GM19452 (cell line): ENCODE results near the gene BAHD1.
A peak's percentile ranks its signal among the peaks of the same experiment; 100 is the strongest.

ENCODE experiments used
- ATAC-seq: cut with Tn5 transposase; IDR thresholded peaks from one replicate; pipeline ENCODE4 v1.9.1; 2021; ENCODE audit not compliant: unreplicated experiment

The BAHD1 gene

DNA sequence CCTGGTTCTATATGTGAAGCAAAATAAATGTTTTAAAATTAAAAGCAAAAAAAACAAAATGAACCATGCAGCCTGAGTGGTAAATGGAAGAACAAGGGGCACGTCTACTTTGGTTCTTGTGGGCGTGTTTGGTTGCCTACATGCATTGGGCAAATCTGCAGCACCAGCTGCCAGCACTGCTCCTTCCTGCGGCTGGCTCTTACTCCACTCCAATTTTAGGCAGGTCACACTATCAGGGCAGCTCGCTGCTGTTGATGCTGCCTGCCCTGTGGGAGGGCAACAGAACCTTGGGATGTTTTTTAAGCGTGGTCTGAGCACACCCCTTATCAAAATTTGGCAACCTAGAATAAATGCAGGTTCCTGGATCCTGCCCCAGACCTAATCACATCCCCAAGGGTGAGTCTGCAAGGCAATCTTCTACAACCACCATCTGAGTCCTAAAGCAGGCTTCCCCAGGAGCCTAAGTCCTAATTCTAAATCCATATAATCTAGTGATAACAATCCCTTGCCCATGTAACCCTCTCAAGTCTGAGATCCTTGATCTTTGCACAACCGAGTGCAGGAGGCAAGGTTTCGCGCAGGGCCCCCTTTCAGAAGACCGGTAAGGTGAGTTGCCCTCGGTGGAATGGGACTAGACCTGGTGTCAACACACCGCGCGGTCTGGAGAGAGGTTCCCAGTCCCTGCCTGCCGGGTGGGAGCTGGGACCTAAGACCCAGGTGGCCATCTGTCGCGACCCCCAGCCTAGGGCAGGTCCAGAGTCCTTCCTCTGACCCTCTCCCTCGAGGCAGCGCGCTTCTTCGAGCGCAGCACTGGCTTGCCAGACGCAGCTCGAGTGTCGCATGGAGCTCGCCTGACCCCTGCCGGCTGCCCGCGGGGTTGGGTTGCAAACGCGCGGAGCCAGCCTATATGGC is 19.3 kb upstream of the BAHD1 start:
- peak; percentile 81 for ATAC-seq

DNA sequence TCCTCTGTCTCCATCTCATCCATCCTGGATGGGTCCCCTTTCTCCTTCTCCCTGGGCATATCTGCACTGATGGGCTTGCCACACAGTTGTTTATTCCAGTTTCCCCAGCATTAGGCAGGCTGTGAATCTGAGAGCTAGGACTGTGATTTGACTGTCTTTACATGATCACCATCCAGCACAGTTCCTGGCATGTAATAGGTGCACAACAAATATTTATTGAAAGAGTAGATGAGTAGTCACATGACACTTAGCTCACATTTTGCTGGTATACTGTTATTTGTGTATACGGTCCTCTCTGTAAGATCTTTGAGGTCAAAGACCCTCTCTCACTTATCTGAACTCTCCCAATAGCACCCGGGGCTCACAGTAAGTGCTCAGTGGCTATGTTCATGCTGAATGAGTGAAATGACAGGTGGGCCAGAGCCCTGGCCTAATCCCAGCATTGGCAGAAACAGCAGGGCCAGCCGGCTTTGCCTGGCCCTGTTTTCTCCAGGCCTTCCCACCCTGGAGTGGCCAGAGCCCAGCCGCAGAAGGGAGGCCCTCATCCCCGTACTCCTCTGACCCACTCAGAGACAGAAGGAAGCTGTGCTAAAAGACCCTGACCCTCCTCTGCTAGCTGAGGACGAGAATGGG is 16.2 kb upstream of the BAHD1 start:
- ATAC-seq = no peak

DNA sequence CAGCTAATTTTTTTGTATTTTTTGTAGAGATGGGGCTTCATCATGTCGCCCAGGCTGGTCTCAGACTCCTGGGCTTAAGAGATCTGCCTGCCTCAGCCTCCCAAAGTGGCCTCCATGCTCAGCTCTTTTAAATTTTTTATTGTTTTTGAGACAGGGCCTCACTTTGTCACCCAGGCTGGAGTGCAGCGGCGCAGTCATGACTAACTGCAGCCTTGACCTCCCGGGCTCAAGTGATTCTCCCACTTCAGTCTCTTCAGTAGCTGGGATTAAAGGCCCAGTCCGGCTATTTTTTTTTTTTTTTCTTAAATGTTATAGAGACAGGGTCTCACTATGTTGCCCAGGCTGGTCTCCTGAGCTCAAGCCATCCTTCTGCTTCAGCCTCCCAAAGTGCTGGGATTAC is 15.1 kb upstream of the BAHD1 start:
- no peak for ATAC-seq

DNA sequence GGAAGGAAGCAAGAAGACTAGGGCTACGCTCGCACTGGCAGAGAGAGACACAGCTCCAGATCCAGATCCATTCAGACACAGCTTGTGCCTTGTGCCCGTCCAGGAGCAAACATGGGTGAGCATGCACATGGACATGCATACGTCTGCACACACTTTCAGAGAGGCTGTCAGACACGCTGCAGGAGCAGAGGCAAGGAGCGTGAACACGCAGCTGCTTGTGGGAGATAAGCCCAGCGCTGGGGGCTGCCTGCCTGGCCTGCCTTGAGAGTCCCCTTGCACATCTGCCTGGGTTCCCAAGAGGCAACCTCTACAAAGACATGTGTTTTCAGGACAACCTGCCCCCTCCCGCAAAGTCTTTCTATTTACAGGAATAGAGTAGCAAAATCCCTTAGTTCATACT is 13.6 kb upstream of the BAHD1 start:
- ATAC-seq = no peak

DNA sequence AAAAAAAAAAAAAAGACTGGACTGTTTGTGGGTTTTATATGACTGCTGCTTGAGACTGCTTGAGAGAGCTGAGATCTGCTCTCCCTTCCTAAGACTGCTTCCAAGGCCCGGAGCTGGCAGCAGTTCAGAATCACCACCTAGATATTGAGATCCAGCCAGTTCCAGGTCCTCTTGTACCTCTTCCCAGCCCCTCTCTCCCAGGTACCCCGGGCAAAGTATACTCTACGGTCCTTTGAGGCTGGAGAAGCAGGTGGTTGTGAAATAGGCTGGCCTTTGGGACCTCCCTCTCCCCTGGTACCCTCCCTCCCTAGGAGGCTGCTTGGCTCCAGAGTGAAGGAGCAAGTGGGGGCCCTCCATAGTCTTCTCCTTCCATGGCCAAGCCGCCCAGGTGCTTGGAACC is 12.6 kb upstream of the BAHD1 start:
- no peak for ATAC-seq

DNA sequence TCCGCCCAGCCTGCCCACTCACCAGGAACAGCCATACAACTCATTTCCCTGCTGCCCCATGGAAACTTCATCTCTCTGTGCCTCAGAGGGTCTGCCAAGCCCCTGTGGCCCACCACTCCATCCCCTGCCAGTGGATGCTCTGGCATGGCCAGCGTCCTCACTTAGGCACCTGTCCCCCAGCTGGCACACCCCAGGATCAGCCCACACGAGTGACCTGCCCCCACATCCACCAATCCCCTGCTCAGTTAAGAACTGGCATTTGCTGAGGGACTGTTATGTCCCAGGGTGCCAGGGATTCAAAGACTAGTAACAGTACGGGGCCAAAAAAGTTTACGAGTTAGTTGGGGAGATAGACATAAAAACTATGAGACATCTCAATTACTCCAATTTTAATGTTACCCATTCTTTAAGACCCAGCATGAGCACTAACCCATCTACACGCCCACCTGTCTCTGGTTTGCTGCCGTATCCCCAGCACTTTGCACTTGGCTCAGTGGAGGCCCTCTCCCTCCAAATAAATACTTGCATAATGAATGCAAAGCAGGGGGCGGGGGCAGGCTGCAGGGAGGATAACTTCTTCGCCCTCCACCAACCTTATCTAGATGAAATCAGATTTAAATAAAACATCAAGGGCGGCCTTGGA is 11.6 kb upstream of the BAHD1 start:
- no peak for ATAC-seq

DNA sequence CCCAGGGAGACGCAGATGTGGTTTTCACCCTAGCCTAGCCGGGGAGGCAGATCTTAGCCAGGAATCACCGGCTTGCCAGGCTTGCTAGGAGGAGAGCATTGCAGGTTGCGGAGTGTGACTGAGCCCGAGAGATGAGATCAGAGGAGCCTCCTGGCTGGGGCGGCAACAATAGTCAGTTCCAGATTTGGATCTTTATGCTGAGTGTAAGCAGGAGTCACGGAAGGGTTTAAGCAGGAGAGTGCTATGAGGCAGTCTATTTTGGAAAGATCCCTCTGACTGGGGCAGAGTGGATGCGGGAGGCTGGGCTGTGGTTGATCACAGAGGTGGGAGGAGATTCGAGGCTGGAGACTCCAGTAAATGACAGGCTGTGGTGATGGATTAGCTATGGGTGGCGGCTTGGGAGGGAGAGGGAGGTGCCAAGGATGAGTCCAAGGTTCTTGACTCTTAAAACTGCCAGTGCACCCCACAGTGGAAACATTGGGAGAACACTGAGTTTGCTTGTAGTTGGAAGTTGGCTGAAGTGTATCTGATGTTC is 10.4 kb upstream of the BAHD1 start:
- no peak for ATAC-seq

DNA sequence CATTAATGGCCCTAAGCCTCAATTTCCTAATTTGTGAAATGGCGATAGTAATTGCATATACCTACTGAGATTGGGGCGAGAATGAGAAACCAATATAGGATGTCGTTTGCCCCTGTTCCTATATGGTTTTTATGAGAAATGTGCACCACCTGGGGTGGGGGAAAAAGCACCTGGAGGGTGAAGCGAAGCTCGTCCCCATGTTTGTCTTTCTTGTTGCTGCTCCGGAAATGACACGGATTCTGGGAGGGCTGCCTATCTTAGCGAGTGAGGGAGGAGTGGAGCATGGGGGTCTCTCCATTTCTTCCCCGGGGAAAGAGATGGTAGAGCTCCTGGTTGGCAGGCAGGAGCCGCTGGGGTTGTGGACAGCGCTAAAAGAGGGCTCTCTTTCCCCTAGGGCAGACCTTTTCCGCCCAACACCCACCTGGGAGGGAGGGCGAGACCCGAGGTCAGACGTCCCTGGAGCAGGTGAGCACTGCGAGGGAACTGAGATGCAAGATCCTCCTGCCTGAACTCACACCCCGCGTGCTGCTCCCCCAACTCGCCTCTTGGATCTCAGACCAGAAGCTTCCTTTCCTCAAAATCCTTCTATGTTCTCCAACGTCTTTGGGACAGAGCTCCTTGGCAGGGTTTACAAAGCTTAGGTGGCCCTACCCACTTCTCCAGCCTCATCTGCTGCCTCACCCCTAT is 5.6 kb upstream of the BAHD1 start:
- ATAC-seq = no peak

DNA sequence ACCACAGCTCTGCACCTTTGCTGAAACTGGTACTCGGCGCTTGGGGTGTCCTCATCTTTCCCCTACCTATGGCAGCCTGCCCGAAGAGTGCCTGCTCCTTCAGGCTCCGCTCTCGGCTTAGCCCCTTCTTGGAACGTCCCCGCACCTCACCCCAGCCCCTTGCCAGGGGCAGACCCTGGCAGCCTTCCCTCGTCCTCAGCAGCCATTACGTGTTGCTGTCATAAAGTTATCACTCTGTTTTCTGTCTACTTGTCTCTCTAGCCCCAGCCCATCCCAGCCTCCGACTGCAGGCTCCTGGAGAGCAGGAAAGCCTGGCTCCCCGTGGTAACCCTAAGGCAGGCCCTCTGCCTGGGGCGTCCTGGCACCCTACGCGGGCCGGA is 5.1 kb upstream of the BAHD1 start:
- ATAC-seq = no peak

DNA sequence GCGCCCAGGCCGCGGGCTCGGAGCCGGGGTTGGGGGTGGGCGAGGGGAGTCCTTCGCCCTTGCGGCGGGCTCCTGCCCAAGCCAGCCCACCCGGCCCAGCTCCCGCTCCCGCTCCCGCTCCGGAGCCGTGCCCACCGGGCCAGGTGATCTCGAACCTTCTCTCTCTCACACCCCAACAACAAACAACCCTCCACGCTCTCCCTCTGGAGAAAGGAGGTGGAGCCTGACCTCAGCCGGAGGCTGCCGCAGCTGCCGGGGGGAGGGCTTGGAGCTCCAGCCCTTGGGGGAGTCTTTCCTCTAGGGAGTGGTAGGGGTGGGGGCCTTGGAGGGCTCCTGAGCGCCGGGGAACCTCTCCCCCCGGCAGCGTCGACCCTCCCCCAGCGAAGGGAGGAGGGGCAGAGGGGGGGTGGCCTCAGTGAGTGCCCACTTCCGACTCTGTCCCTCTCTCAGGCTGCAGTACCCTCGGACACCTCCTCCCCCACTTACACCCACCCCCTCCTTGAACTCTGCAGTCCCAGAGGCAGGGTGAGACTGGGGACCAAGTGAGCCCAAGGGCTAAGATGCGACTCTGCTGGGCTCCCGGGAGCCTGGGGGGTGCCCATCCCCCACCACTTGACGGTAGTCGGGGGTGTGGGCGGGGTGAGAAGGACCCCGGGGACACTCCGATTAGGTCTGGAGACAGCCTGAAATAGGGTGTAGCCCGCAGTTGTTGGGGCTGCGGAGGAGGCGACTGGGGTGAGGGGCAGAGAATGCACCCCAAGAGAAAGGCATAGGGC is 4.4 kb upstream of the BAHD1 start:
- ATAC-seq = no peak

DNA sequence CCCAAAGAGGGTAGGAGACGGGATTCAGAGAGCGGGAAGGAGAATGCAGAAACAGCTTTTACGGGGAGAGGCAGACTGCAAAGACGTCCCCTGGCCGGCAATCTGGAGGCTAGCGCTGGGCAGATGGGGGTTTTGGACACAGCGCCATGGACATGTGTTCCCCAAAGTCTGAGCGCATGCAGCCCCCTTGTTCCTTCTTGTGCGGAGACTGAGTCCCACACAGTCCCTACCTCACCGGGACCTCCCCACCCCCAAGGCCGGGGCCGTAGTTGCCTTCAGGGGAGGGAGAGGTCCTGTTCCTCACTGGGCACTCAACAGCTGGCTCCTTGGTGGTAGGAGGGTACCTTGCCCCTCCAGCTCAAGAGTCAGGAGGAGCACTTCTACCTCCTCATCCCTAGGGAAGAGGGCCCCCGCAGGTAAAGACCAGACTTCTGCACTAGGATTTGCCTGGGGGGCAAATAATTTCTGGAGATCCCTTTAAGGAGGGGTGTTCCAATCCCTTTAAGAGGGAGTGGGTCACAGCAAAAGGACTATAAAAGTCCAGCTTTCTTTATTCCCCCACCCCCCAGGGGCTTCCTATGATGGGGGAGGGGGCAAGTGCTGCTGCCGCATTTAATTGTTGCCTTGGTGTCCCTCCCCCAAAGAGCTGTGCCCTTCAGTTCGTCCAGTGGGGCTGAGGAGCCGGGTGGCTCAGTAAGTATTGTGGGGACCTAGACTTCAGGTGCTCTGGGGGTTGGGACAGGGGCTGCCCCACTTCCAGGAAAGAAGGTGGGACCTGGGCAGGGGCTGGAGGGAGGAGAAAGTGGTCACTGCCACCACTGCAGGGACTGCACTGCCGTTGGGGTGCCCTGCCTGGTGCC is 3.6 kb upstream of the BAHD1 start:
- ATAC-seq = no peak

DNA sequence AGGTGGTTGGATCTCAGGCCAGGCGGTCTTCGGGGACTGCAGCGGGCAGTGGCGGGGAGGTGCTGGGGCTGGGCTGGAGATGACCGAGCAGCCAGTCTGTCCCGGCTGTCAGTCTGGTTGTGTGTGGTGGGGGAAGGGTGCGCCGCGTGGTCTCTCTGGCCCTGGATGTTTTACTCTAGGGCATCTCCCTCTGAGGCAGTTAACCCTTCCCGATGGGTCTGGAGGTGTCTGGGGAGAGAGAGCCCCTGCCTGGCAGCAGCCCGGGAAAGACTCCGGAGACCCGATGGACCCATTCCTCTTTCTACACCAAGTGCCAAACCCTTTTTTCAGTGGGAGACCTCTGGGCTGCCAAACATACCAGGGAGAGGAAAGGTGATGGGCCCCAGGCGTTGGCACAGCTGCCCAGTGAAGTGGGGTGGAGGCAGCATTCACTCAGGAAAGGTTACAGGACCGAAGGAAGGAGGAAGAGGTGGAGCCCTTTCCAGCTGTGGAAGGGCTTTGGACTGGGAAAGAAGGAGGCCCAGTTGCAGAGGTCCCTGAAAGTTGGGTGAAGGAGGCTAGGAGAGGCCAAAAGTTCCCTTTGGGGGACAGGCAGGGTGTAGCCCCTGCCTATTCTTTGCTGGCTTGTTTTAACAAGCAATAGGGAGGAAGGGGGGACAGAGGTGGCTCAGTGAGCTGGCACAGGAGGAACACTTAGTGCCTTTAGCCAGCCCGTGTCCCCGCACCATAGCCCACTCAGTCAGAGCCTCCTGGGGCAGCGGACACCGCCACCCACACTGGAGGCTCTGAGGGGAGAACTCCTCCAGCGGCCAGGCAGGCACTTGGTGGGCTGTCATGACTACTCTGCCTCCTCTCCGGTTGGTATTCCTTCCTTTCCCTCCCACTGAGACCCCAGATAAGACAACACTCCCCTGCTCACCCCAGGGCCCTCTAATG is 2.7 kb upstream of the BAHD1 start:
- no peak for ATAC-seq

DNA sequence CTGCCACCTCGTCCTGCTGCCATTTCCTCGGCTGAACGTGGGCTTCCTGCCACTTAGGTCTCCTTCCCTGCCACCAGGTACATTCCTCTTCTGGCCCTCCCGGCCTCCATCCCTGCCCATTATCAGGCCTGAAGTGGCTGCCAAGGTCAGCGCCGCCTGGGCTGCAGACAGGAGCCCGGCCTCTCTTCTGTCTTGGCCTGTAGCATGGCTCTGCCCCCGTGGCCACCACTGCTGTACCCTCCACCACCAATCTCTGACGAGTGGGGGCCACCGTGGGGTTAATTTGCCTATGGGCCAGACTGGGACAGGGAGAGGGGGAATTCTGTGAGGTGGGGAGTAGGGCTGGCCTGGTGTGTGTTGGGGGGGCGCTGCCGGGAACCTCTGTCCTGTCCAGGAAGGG is 2.0 kb upstream of the BAHD1 start:
- no peak for ATAC-seq

DNA sequence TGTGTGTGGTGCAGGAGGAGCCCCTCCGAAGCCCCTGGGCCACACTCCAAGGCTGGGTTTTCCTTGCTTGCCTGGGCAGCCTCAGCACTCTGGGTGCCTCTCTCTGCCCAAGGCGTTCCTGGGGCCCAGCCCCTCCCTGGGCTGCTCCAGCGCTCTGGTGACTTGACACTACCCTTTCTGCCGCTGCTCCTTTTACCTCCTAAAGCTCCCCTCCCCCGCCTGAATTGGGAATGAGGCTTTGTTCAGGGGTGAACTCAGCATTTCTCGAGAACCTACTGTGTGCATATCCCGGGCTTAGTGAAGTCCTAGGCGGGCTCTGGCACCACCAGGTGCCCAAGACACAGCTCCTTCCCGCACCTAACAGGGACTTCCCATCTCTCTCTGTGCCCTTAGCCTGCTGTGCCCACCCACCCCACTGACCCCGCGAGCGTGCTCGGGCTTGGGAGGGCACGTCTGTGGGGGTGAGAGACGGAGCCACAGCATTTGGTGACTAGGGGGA is 1.2 kb upstream of the BAHD1 start:
- ATAC-seq = no peak

DNA sequence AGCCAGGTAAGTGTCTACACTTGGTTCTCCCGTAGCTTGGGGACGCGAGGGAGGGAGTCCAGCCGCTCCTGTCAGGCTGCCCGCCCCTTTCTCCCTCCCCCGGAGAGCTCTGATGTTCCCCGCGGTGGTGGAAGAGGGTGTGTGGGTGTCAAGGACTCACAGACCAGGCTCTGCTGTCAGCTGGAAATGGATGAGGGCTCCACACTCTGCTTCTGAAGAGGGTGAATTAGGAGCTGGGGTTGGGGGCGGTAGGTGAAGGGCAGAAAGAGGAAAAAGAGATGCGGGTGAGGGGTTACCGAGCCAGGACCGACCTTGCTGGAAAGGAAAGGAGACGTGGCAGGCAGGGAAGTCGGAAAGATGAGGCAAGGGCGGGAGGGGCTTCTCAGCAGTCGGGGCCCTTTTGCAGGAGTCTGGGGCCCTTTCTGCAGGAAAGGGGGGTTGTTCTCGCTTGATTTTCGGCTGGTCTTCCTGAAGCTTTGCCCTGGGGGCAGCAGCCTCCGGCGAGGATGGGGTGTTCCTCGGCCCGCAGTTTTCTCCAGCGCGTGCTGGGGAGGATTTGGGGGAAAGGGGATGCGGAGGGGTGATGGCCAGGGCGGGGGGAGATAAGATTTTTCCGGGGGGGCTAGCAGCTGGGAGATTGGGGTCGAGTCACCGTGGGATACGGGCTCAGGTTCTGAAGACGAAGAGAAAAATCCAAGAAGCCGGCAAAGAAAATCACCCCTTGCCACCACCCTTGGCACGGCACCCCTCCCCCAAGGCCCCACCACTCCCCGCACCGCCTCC is 602 bp upstream of the BAHD1 start:
- no peak for ATAC-seq

DNA sequence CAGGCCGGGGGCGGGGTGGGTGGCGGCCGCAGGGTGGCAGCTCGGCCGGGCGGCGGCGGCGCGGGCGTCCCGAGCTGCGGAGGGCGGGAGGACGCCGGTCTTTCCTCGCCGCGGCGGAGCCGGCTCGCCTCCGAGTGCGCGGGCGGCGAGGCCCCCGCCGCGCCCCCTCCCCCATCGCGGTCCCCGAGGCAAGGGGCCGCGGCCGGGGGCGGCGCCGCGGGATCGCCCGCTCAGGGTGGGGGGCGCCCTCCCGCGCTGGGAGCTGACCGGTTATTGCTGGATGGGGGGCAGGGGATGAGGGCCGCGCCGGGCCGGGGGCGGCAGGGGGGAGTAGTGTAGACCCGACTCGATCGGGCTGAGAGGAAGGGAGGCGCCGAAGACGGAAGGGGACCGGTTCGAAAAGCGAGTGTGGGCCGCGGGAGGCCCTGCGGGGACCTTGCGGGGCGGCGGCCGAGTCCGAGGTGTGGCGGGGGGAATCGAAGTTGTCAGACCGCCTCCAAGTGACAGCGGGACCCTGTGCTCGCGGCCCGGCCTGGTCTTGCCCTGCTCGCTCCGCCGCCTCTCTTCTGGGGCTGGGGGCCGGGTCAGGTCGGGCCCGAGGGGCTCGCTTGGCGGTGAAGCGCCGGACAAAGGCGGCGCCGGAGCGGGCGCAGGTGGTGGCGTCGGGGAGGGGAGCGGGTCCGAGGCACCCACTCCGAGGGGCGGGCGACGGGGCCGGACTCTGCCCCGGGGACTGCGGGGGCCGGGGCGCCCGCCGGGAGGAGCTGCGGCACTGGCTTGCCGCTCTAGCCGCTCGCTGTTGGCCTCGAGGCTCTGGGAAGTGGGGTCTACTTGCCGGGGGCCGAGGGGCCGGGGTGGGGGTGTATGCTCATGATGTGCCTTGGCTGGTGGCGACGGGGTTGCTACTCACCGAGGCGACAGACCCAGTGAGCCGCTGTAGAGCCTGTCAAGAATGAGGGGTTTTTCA is 1.1 kb downstream of the BAHD1 start:
- ATAC-seq = no peak
